Loucy (cell line): ENCODE measurements around the gene CASP7.
A peak's percentile ranks its signal among the peaks of the same experiment; 100 is the strongest.

ENCODE experiments used
- H2AFZ ChIP-seq: fragments of 200-600 bp; sonication (generic); 2 replicates; pipeline ENCODE4 v1.6.0; 2016; ENCODE audit warnings: antibody characterized with exemption, mild to moderate bottlenecking, low read length, moderate library complexity
- H3F3A ChIP-seq: fragments of 200-600 bp; 2 replicates; pipeline ENCODE4 v1.6.0; 2016; ENCODE audit warnings: antibody characterized with exemption, low read depth, mild to moderate bottlenecking
- H3K27me3 ChIP-seq: fragments of 200-600 bp; sonication (generic); 2 replicates; pipeline ENCODE4 v1.6.1; 2014; ENCODE audit warnings: low read length, mild to moderate bottlenecking; ENCODE audit not compliant: insufficient read depth, poor library complexity, severe bottlenecking
- H3K36me3 ChIP-seq: fragments of 200-600 bp; sonication (generic); 2 replicates; pipeline ENCODE4 v1.6.1; 2016; ENCODE audit warnings: low read length; ENCODE audit not compliant: insufficient read depth
- H3K4me1 ChIP-seq: fragments of 200-600 bp; sonication (generic); 2 replicates; pipeline ENCODE4 v1.5.1; 2014; ENCODE audit warnings: low read length, mild to moderate bottlenecking; ENCODE audit not compliant: insufficient read depth, poor library complexity, severe bottlenecking
- H3K4me2 ChIP-seq: fragments of 200-600 bp; sonication (generic); 2 replicates; pipeline ENCODE4 v1.6.0; 2014; ENCODE audit warnings: antibody characterized with exemption, low read length, low read depth, mild to moderate bottlenecking; ENCODE audit not compliant: poor library complexity, severe bottlenecking
- H3K4me3 ChIP-seq: fragments of 200-600 bp; sonication (generic); 2 replicates; pipeline ENCODE4 v1.5.1; 2014; ENCODE audit warnings: low read length, mild to moderate bottlenecking, mixed read lengths; ENCODE audit not compliant: poor library complexity, severe bottlenecking
- H3K79me2 ChIP-seq: fragments of 200-600 bp; sonication (generic); 2 replicates; pipeline ENCODE4 v1.6.1; 2014; ENCODE audit warnings: low read length; ENCODE audit not compliant: insufficient read depth
- H3K9ac ChIP-seq: fragments of 200-600 bp; sonication (generic); 2 replicates; pipeline ENCODE4 v1.6.0; 2014; ENCODE audit warnings: mild to moderate bottlenecking, low read depth, low read length, moderate library complexity; ENCODE audit not compliant: poor library complexity, severe bottlenecking
- H3K9me2 ChIP-seq: fragments of 200-600 bp; sonication (generic); replicated peaks from 2 replicates; pipeline ENCODE4 v1.6.1; 2016; ENCODE audit warnings: low read depth, low read length, mixed read lengths
- H3K9me3 ChIP-seq: fragments of 200-600 bp; sonication (generic); 2 replicates; pipeline ENCODE4 v1.6.1; 2014; ENCODE audit warnings: mild to moderate bottlenecking, antibody characterized with exemption, low read length, low read depth; ENCODE audit not compliant: insufficient read depth
- H4K20me1 ChIP-seq: fragments of 200-600 bp; sonication (generic); 2 replicates; pipeline ENCODE4 v1.6.0; 2014; ENCODE audit warnings: antibody characterized with exemption, low read length, mild to moderate bottlenecking; ENCODE audit not compliant: insufficient read depth, poor library complexity, severe bottlenecking
- CTCF ChIP-seq: fragments of 200-600 bp; sonication (generic); conservative IDR thresholded peaks from 2 replicates; pipeline ENCODE4 v1.5.1; 2014; ENCODE audit warnings: mild to moderate bottlenecking, antibody characterized with exemption, low read length
- EZH2phosphoT487 ChIP-seq: fragments of 200-600 bp; IDR thresholded peaks from 2 replicates; pipeline ENCODE4 v1.6.1; 2018; ENCODE audit warnings: antibody characterized with exemption, mild to moderate bottlenecking, moderate library complexity, borderline replicate concordance

The CASP7 gene

GRCh38 chr10:113681533-113682470 is 2.1 kb downstream of the CASP7 start:
- Histone ChIP-seq H3F3A (no peaks in the 10 kb centered on the region; the same call in 1 of the 2 replicates), H4K20me1 (peaks cover 15% of the 10 kb centered on the region), H3K9me2 (no peaks in the 10 kb centered on the region), H3K4me2 (peak overlapping the region; percentile 99), H3K79me2 (peaks cover 65% of the 10 kb centered on the region), H3K36me3 (no peaks in the 10 kb centered on the region), H3K4me3 (peak overlapping the region; percentile 93), H3K9ac (peak overlapping the region; percentile 88), H2AFZ (no peak overlapping the region), H3K9me3 (peaks cover 2% of the 10 kb centered on the region; the same call in 1 of the 2 replicates), H3K27me3 (no peaks in the 10 kb centered on the region), H3K4me1 (peaks cover 33% of the 10 kb centered on the region)
- no peak for TF ChIP-seq EZH2phosphoT487
- TF ChIP-seq CTCF, result no peak

GRCh38 chr10:113683300-113683699 is 3.6 kb downstream of the CASP7 start:
- 0 out of 2 replicates have a peak, but pooled peaks cover 4% of the 10 kb centered on the region for H3K36me3 ChIP-seq
- peaks cover 33% of the 10 kb centered on the region for H3K4me1 ChIP-seq
- peaks cover 77% of the 10 kb centered on the region for H3K79me2 ChIP-seq
- H4K20me1 ChIP-seq, result peaks cover 15% of the 10 kb centered on the region
- peaks cover 10% of the 10 kb centered on the region; the same call in 1 of the 2 replicates for H3K9me3 ChIP-seq
- no peaks in the 10 kb centered on the region; the same call in 1 of the 2 replicates for H3F3A ChIP-seq
- H2AFZ ChIP-seq, result no peak overlapping the region
- no peaks in the 10 kb centered on the region for H3K9me2 ChIP-seq
- H3K4me3 ChIP-seq, result no peak overlapping the region
- no peaks in the 10 kb centered on the region for H3K27me3 ChIP-seq
- no peak overlapping the region for H3K4me2 ChIP-seq
- H3K9ac ChIP-seq, result no peak overlapping the region
- TF ChIP-seq CTCF (no peak), EZH2phosphoT487 (no peak)

- H3K4me1 ChIP-seq, result peaks cover 16% of the 10 kb centered on the region
- no peaks in the 10 kb centered on the region for H3K27me3 ChIP-seq
- no peak overlapping the region for H3K4me3 ChIP-seq
- H3K79me2 ChIP-seq, result peaks cover 91% of the 10 kb centered on the region
- H4K20me1 ChIP-seq, result peaks cover 7% of the 10 kb centered on the region
- H3K9me2 ChIP-seq, result no peaks in the 10 kb centered on the region
- no peak overlapping the region for H2AFZ ChIP-seq
- H3K36me3 ChIP-seq, result 0 out of 2 replicates have a peak, but pooled peaks cover 4% of the 10 kb centered on the region
- TF ChIP-seq CTCF, result no peak
- no peak for TF ChIP-seq EZH2phosphoT487
- H3K9ac ChIP-seq, result no peak overlapping the region
- H3K9me3 ChIP-seq, result peaks cover 10% of the 10 kb centered on the region; the same call in 1 of the 2 replicates
- no peaks in the 10 kb centered on the region; the same call in 1 of the 2 replicates for H3F3A ChIP-seq
- H3K4me2 ChIP-seq, result no peak overlapping the region
Observed at GRCh38 chr10:113686028-113686427, 6.3 kb downstream of the CASP7 start.
